Mesenchymal stem cell (in vitro differentiated cells and primary cell): ENCODE results near the gene NXT2.

Source experiments
- DNase-seq: peaks from one replicate; pipeline ENCODE4 v3.0.0-alpha.2; 2013
- H2AFZ ChIP-seq: one replicate; pipeline ENCODE4 v1.6.1; 2013; ENCODE audit warnings: low read depth, mild to moderate bottlenecking, control low read depth, inconsistent platforms, low read length, moderate library complexity
- H2AK5ac ChIP-seq: 2 replicates; pipeline ENCODE4 v1.6.1; 2013; ENCODE audit warnings: low read length, moderate library complexity, mild to moderate bottlenecking, inconsistent platforms; ENCODE audit not compliant: severe bottlenecking
- H2BK120ac ChIP-seq: one replicate; pipeline ENCODE4 v1.6.1; 2013; ENCODE audit warnings: low read depth, mild to moderate bottlenecking, inconsistent platforms, low read length, moderate library complexity
- H2BK12ac ChIP-seq, 2 experiments: one replicate each; pipeline ENCODE4 v1.6.1; 2013; ENCODE audit warnings: inconsistent platforms in 2 of 2, low read length in 2 of 2, mild to moderate bottlenecking in 2 of 2, moderate library complexity in 2 of 2, control low read depth in 1 of 2
- H2BK15ac ChIP-seq: one replicate; pipeline ENCODE4 v1.6.1; 2013; ENCODE audit warnings: mild to moderate bottlenecking, low read depth, inconsistent platforms; ENCODE audit not compliant: poor library complexity, severe bottlenecking
- H2BK5ac ChIP-seq: 2 replicates; pipeline ENCODE4 v1.6.1; 2013; ENCODE audit warnings: low read depth, mild to moderate bottlenecking, low read length, control low read depth, inconsistent platforms; ENCODE audit not compliant: poor library complexity, severe bottlenecking
- H3K14ac ChIP-seq, 2 experiments: one replicate each; pipeline ENCODE4 v1.6.1; 2013; ENCODE audit warnings: inconsistent platforms in 2 of 2, low read length in 2 of 2, control low read depth in 1 of 2, mild to moderate bottlenecking in 1 of 2, moderate library complexity in 1 of 2
- H3K18ac ChIP-seq, 2 experiments: one replicate each; pipeline ENCODE4 v1.6.1; 2013; ENCODE audit warnings: inconsistent platforms in 2 of 2, low read length in 2 of 2, control low read depth in 1 of 2, low read depth in 1 of 2, mild to moderate bottlenecking in 1 of 2
- H3K23ac ChIP-seq, 2 experiments: one replicate each; pipeline ENCODE4 v1.6.1; 2013; ENCODE audit warnings: inconsistent platforms in 2 of 2, low read length in 2 of 2, mild to moderate bottlenecking in 2 of 2, moderate library complexity in 2 of 2, control low read depth in 1 of 2
- H3K27ac ChIP-seq: 2 replicates; pipeline ENCODE4 v1.5.1; 2013; ENCODE audit warnings: mild to moderate bottlenecking, moderate library complexity, low read length, control low read depth, inconsistent platforms; ENCODE audit not compliant: poor library complexity, severe bottlenecking
- H3K27me3 ChIP-seq, 2 experiments: 2 replicates each; pipeline versions ENCODE4 v1.6.1 to v1.7.0; 2013; ENCODE audit warnings: low read length in 2 of 2, mild to moderate bottlenecking in 2 of 2, moderate library complexity in 2 of 2, control low read depth in 1 of 2, inconsistent platforms in 1 of 2; ENCODE audit not compliant: control insufficient read depth in 1 of 2, insufficient read depth in 1 of 2
- H3K36me3 ChIP-seq, 2 experiments: 2 replicates each; pipeline versions ENCODE4 v1.6.1 to v1.7.0; 2013; ENCODE audit warnings: low read length in 2 of 2, control low read depth in 1 of 2, inconsistent platforms in 1 of 2, low read depth in 1 of 2, mild to moderate bottlenecking in 1 of 2; ENCODE audit not compliant: insufficient read depth in 2 of 2, control insufficient read depth in 1 of 2
- H3K4ac ChIP-seq, 2 experiments: one replicate each; pipeline ENCODE4 v1.6.1; 2013; ENCODE audit warnings: inconsistent platforms in 2 of 2, low read length in 2 of 2, mild to moderate bottlenecking in 2 of 2, moderate library complexity in 2 of 2, control low read depth in 1 of 2, low read depth in 1 of 2
- H3K4me1 ChIP-seq: 2 replicates; pipeline ENCODE4 v1.6.1; 2013; ENCODE audit warnings: low read depth, low read length, control low read depth; ENCODE audit not compliant: control insufficient read depth, insufficient read depth
- H3K4me2 ChIP-seq: 2 replicates; pipeline ENCODE4 v1.6.1; 2013; ENCODE audit warnings: low read length, mild to moderate bottlenecking, inconsistent platforms; ENCODE audit not compliant: poor library complexity, severe bottlenecking
- H3K4me3 ChIP-seq, 2 experiments: 2 replicates each; pipeline versions ENCODE4 v1.5.1 to v1.7.0; 2013; ENCODE audit warnings: low read length in 2 of 2, mild to moderate bottlenecking in 2 of 2, control low read depth in 1 of 2, low read depth in 1 of 2; ENCODE audit not compliant: insufficient read depth in 1 of 2
- H3K79me1 ChIP-seq: replicated peaks from 2 replicates; pipeline ENCODE4 v1.6.1; 2013; ENCODE audit warnings: mild to moderate bottlenecking, control low read depth, low read length, inconsistent platforms; ENCODE audit not compliant: poor library complexity, severe bottlenecking
- H3K9ac ChIP-seq: 2 replicates; pipeline ENCODE4 v1.7.0; 2013; ENCODE audit warnings: mild to moderate bottlenecking, low read length, moderate library complexity
- H3K9me3 ChIP-seq: 2 replicates; pipeline ENCODE4 v1.7.0; 2013; ENCODE audit warnings: mild to moderate bottlenecking, low read length; ENCODE audit not compliant: control insufficient read depth
- H4K8ac ChIP-seq: one replicate; pipeline ENCODE4 v1.6.1; 2013; ENCODE audit warnings: inconsistent platforms, mild to moderate bottlenecking, low read length, moderate library complexity
- H4K91ac ChIP-seq: one replicate; pipeline ENCODE4 v1.6.1; 2013; ENCODE audit warnings: mild to moderate bottlenecking, low read length, inconsistent platforms
- WGBS: methylation state at CpG from one replicate; pipeline ENCODE4 v1.1.7; 2013; ENCODE audit warnings: mixed read lengths; 5-methylcytosine and 5-hydroxymethylcytosine counted together

Gene NXT2

GRCh38 chrX:109501176-109501575, 35.5 kb upstream of the NXT2 start:
- no peak overlapping the region for H2AK5ac ChIP-seq
- no peaks in the 10 kb centered on the region for H3K79me1 ChIP-seq
- H2AFZ ChIP-seq: no peak overlapping the region
- H2BK12ac ChIP-seq: no peak overlapping the region
- no peaks in the 10 kb centered on the region for H3K9me3 ChIP-seq
- H4K8ac ChIP-seq: no peak overlapping the region
- H3K4me2 ChIP-seq: no peak overlapping the region
- H3K36me3 ChIP-seq: no peaks in the 10 kb centered on the region
- H3K27me3 ChIP-seq: peaks cover 0 to 76% of the 10 kb centered on the region in 2 experiments
- no peak overlapping the region for H2BK5ac ChIP-seq
- H3K14ac ChIP-seq: no peak overlapping the region
- H3K9ac ChIP-seq: no peak overlapping the region
- DNase-seq: no peak
- no peak overlapping the region for H3K23ac ChIP-seq
- H4K91ac ChIP-seq: no peak overlapping the region
- H3K4me1 ChIP-seq: no peaks in the 10 kb centered on the region
- H2BK15ac ChIP-seq: no peak overlapping the region
- WGBS: 86% methylated on average over 1 of the region's 3 CpGs
- H3K4me3 ChIP-seq: no peak overlapping the region
- no peak overlapping the region for H2BK120ac ChIP-seq
- no peak overlapping the region for H3K4ac ChIP-seq
- no peak overlapping the region for H3K27ac ChIP-seq
- no peak overlapping the region for H3K18ac ChIP-seq

- no peak overlapping the region for H3K18ac ChIP-seq
These were observed 27.7 kb upstream of the NXT2 start for GRCh38 chrX:109508915-109509314.

GRCh38 chrX:109511113-109511512, 25.5 kb upstream of the NXT2 start:
- no peaks in the 10 kb centered on the region for H3K79me1 ChIP-seq
- H4K91ac ChIP-seq: no peak overlapping the region
- no peak overlapping the region for H2BK120ac ChIP-seq
- no peak overlapping the region for H3K9ac ChIP-seq
- no peak overlapping the region for H3K27ac ChIP-seq
- H2BK5ac ChIP-seq: no peak overlapping the region
- no peak overlapping the region for H3K14ac ChIP-seq
- no peaks in the 10 kb centered on the region for H3K4me1 ChIP-seq
- no peak overlapping the region for H2AFZ ChIP-seq
- no peak overlapping the region for H2BK12ac ChIP-seq
- H3K18ac ChIP-seq: no peak overlapping the region
- H3K4me3 ChIP-seq: no peak overlapping the region
- no peak overlapping the region for H3K23ac ChIP-seq
- no peaks in the 10 kb centered on the region for H3K9me3 ChIP-seq
- no peaks in the 10 kb centered on the region for H3K36me3 ChIP-seq
- no peak overlapping the region for H2AK5ac ChIP-seq
- no peak for DNase-seq
- no peak overlapping the region for H3K4me2 ChIP-seq
- no CpG with 5 or more reads among the region's 1 CpG for WGBS
- H3K27me3 ChIP-seq: peaks cover 0 to 47% of the 10 kb centered on the region in 2 experiments
- no peak overlapping the region for H3K4ac ChIP-seq
- H4K8ac ChIP-seq: no peak overlapping the region
- no peak overlapping the region for H2BK15ac ChIP-seq

More at GRCh38 chrX:109508915-109509314, 27.7 kb upstream of the NXT2 start:
- Histone ChIP-seq H4K8ac (no peak overlapping the region), H3K9ac (no peak overlapping the region), H3K4me2 (no peak overlapping the region), H3K14ac (no peak overlapping the region), H3K27ac (no peak overlapping the region), H2BK12ac (no peak overlapping the region), H2BK15ac (no peak overlapping the region), H3K9me3 (no peaks in the 10 kb centered on the region), H2BK120ac (no peak overlapping the region), H2BK5ac (no peak overlapping the region), H3K27me3 (peaks cover 0 to 65% of the 10 kb centered on the region in 2 experiments), H3K23ac (no peak overlapping the region), H3K79me1 (no peaks in the 10 kb centered on the region), H3K4ac (no peak overlapping the region), H2AK5ac (no peak overlapping the region), H4K91ac (no peak overlapping the region), H3K4me1 (no peaks in the 10 kb centered on the region), H2AFZ (no peak overlapping the region), H3K36me3 (no peaks in the 10 kb centered on the region), H3K4me3 (no peak overlapping the region)
- DNase-seq: no peak

GRCh38 chrX:109519001-109519400, 17.6 kb upstream of the NXT2 start:
- no peaks in the 10 kb centered on the region for H3K36me3 ChIP-seq
- no peak overlapping the region for H2BK5ac ChIP-seq
- no peak overlapping the region for H2AFZ ChIP-seq
- no peak overlapping the region for H3K4me2 ChIP-seq
- no peak overlapping the region for H3K14ac ChIP-seq
- no peak overlapping the region for H4K8ac ChIP-seq
- no peak overlapping the region for H3K18ac ChIP-seq
- H3K4ac ChIP-seq: no peak overlapping the region
- peaks cover 0 to 4% of the 10 kb centered on the region in 2 experiments for H3K27me3 ChIP-seq
- no peaks in the 10 kb centered on the region for H3K4me1 ChIP-seq
- H2BK12ac ChIP-seq: no peak overlapping the region
- no peaks in the 10 kb centered on the region for H3K79me1 ChIP-seq
- H2AK5ac ChIP-seq: no peak overlapping the region
- H3K27ac ChIP-seq: no peak overlapping the region
- no CpG with 5 or more reads among the region's 1 CpG for WGBS
- H2BK120ac ChIP-seq: no peak overlapping the region
- H3K9ac ChIP-seq: no peak overlapping the region
- no peak overlapping the region for H2BK15ac ChIP-seq
- no peak overlapping the region for H4K91ac ChIP-seq
- no peak overlapping the region for H3K4me3 ChIP-seq
- H3K23ac ChIP-seq: no peak overlapping the region
- DNase-seq: no peak
- H3K9me3 ChIP-seq: no peaks in the 10 kb centered on the region
